HG02610 (cell line): ENCODE data around the gene C3orf22.

ENCODE experiments used
- ATAC-seq: cut with Tn5 transposase; IDR thresholded peaks from one replicate; pipeline ENCODE4 v1.9.1; 2021; ENCODE audit warnings: mild to moderate bottlenecking, moderate library complexity; ENCODE audit not compliant: unreplicated experiment

Gene C3orf22

DNA sequence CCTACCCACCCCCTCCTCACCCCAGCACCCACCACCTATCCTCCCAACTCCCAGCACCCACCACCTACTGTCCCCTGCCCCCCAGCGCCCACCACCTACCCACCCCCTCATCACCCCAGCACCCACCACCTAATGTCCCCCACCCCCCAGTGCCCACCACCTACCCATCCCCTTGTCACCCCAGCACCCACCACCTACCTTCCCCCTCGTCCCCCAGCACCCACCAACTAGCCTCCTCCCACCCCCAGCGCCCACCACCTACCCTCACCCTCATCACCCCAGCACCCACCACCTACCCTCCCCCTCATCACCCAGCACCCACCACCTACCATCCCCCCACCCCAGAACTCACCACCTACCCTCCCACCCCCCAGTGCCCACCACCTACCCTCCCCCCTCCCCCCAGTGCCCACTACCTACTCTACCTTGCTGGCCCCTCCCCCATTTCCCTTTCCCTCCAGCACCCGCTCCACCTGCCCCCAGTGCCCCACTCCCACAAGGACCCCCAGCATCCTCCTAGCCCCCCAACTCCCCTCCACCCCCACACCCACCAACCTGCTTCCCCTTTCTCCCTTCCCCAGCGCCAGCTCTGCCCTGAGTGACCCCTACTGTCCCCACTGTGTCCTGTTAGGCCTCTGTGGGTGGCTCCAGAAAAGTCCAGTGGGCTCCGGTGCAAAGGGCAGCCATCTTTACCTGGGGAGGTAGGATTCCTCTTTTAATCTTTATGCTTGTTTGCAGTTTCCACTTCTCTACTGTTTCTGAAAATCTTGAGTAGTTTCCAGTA lies 42.4 kb downstream of the C3orf22 start:
- no peak for ATAC-seq

- ATAC-seq: no peak
These were observed 43.5 kb downstream of the C3orf22 start for GRCh38 chr3:126515066-126515706.

- no peak for ATAC-seq
These were observed 44.6 kb downstream of the C3orf22 start for GRCh38 chr3:126514161-126514560.

- ATAC-seq: no peak
These were observed 45.6 kb downstream of the C3orf22 start for GRCh38 chr3:126512916-126513650.

DNA sequence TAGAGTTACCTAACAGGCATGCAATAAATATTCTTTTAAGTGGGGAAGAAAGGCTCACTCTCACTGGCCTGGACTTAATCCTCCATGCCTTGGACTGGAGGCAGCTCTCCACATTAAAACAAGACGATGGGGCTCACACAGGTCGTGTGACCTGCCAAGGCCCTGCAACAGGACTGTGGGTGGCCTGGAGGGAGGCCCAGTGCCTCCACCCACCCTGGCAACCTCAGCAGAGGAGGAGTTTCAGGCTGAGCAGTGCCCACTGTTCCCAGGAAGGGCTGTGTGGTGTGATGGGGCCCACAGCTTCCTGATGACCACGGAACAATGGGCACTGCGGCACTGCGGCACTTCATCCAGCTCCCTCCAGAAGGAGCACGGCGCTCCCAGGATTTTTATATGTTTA lies 46.7 kb downstream of the C3orf22 start:
- ATAC-seq: no peak

- no peak for ATAC-seq
These were observed 47.4 kb downstream of the C3orf22 start for GRCh38 chr3:126511291-126511690.

GRCh38 chr3:126510308-126510910 lies 48.3 kb downstream of the C3orf22 start:
- ATAC-seq: no peak

DNA sequence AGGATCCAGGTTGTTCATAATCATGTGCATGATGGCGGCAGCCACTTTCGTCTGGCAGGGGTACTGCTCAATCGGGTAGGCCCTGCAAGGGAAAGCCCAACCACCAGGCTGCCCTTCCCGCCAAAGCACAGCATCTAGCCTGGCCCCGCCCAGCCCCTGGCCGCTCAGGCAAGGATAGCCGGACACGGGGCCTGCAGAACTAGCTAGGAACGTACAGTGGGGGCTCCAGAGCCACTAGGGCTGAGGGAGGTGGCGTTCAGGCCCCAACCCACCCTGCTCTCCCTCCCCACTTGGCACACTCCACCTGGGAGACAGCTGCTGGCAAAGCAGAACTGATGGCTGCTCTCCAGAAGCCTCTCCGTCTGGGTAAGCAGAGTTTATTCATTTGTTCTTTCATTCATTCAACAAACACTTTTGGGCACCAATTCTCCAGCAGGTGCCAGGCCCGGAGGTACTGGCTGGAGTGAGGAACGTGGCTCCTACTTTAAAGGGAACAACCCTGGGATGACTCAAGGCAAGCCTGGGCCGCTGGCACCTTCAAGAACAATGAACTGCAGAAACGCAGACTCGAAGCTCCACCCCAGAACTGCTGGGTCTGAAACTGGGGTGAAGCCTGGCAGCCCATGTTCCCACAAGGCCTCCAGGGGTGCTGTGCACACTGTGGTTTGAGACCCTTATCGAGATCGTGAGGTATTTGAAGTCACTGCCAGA lies 49.0 kb downstream of the C3orf22 start:
- no peak for ATAC-seq

GRCh38 chr3:126508564-126508964 lies 50.2 kb downstream of the C3orf22 start:
- no peak for ATAC-seq

GRCh38 chr3:126507886-126508285 lies 50.8 kb downstream of the C3orf22 start:
- no peak for ATAC-seq

- ATAC-seq: no peak
These were observed 55.0 kb downstream of the C3orf22 start for GRCh38 chr3:126503701-126504100.

GRCh38 chr3:126502656-126503055 lies 56.1 kb downstream of the C3orf22 start:
- ATAC-seq: no peak

DNA sequence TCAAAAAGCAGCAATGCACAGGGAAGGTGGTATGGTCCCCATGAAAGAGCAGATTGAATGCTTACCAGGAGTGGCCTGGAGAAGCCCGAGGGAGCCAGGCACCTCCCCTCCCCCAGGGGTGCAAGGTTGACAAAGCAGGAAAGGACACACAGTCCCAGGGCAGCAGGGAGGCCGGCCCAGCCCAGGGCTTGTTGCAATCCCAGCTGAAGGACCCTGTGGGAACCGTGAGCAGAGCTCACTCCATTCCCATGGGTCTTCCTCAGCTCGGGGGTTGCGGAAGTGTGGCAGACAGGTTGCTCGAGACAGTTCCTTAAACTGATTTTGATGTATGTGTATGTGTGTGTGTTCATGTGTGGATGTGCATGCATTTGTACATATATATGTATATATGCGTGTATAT lies 57.0 kb downstream of the C3orf22 start:
- ATAC-seq: no peak

DNA sequence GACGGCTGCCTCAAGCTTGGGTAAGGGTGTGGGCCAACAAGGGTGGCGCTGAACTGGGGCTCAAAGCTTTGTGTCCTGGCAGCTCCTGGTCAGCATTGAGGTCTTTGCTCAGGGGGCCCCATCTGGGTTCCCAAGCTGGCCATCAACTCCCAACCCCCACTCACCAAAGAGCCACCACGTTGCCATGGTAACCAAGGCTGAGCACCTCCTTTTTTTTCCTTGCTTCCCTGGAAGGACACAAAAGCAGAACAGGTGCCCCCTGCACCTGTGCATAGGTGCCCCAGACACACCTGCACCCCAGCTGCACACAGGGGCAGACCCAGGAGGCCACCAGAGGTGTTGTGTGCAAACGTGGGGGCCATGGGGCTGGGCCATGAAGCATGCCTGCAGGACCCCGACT lies 57.7 kb downstream of the C3orf22 start:
- ATAC-seq: no peak

GRCh38 chr3:126500016-126500415 lies 58.7 kb downstream of the C3orf22 start:
- ATAC-seq: no peak
